Activated CD8-positive, alpha-beta memory T cell treated with anti-CD3 and anti-CD28 coated beads for 36 hours (primary cell): ENCODE results near the gene SLC9C2. TPM values are rescaled to one million over a fixed set of nuclear protein-coding genes. Genes with fewer than 3 reads are reported as not detected.
"Not testable (repeated sequence)": the region's sequence is repeated elsewhere in the genome, so short reads cannot be mapped to it uniquely, and the experiment has no call there.

Source experiments
- CTCF ChIA-PET: fragments of 350-600 bp; sonication (Branson Sonifier 250); formaldehyde crosslinking; loops from one replicate; lab custom pipeline; 2021; ENCODE audit warnings: antibody characterized with exemption; lab: Charles Lee
- POLR2A ChIA-PET: fragments of 350-600 bp; sonication (Branson Sonifier 250); formaldehyde crosslinking; loops from one replicate; lab custom pipeline; 2021; ENCODE audit warnings: antibody characterized with exemption; lab: Charles Lee
- total RNA-seq, 2 experiments: library from RNA; stranded (reverse); gene quantifications; one replicate each; pipeline ENCODE4 v1.2.3, GENCODE V29; 2021

Gene SLC9C2
- total RNA-seq, result not detected

- ChIA-PET CTCF (no interaction called here), POLR2A (no interaction called here)
Measured at GRCh38 chr1:173603056-173603591, at the start of gene SLC9C2. Gene SLC9C2 (minus strand): TSS chr1:173603072. CDS start chr1:173601776, 1,296 bp downstream.

- ChIA-PET CTCF (no interaction called here), POLR2A (no interaction called here)
Measured at GRCh38 chr1:173648880-173649605, 46.2 kb upstream of the SLC9C2 start.

- ChIA-PET CTCF (interaction anchor here (0.6 kb wide), 1 partner anchor 407 kb away, joined by 3 read pairs; no protein-coding TSS in a partner anchor), POLR2A (no interaction called here)
Measured at GRCh38 chr1:173646656-173647055, 43.8 kb upstream of the SLC9C2 start.

GRCh38 chr1:173642450-173643139, 39.7 kb upstream of the SLC9C2 start:
- CTCF ChIA-PET, result interaction anchor here (0.7 kb wide), 1 partner anchor 308 kb away, joined by 3 read pairs; no protein-coding TSS in a partner anchor
- POLR2A ChIA-PET, result not testable (repeated sequence)

- CTCF ChIA-PET, result no interaction called here
- POLR2A ChIA-PET, result no interaction called here
Measured at GRCh38 chr1:173639102-173639501, 36.2 kb upstream of the SLC9C2 start.

GRCh38 chr1:173638043-173639021, 35.5 kb upstream of the SLC9C2 start:
- CTCF ChIA-PET, result no interaction called here
- POLR2A ChIA-PET, result no interaction called here

GRCh38 chr1:173637236-173638042, 34.6 kb upstream of the SLC9C2 start:
- CTCF ChIA-PET, POLR2A ChIA-PET: not testable (repeated sequence)

GRCh38 chr1:173635116-173635515, 32.2 kb upstream of the SLC9C2 start, which contains the start of gene TEX50:
Gene TEX50 (plus strand): TSS chr1:173635338. CDS start chr1:173635522, 184 bp downstream.
- POLR2A ChIA-PET, result no interaction called here

GRCh38 chr1:173628888-173629287, 26.0 kb upstream of the SLC9C2 start:
- POLR2A ChIA-PET, result no interaction called here
- CTCF ChIA-PET, result no interaction called here

More at GRCh38 chr1:173635116-173635515, 32.2 kb upstream of the SLC9C2 start, which contains the start of gene TEX50:
- CTCF ChIA-PET, result interaction anchor here (0.6 kb wide), 1 partner anchor 252 kb away, joined by 3 read pairs; no protein-coding TSS in a partner anchor

GRCh38 chr1:173627269-173627668, 24.4 kb upstream of the SLC9C2 start:
- ChIA-PET POLR2A (no interaction called here), CTCF (no interaction called here)

GRCh38 chr1:173616859-173617258, 14.0 kb upstream of the SLC9C2 start:
- CTCF ChIA-PET, result no interaction called here
- POLR2A ChIA-PET, result no interaction called here

GRCh38 chr1:173613086-173613485, 10.2 kb upstream of the SLC9C2 start:
- CTCF ChIA-PET, POLR2A ChIA-PET: not testable (repeated sequence)

GRCh38 chr1:173608503-173609216, 5.8 kb upstream of the SLC9C2 start:
- CTCF ChIA-PET, result no interaction called here
- POLR2A ChIA-PET, result no interaction called here

GRCh38 chr1:173601588-173601987, 1.3 kb downstream of the SLC9C2 start:
- ChIA-PET POLR2A (no interaction called here), CTCF (no interaction called here)

GRCh38 chr1:173596097-173596825, 6.6 kb downstream of the SLC9C2 start:
- POLR2A ChIA-PET, result no interaction called here
- CTCF ChIA-PET, result no interaction called here

GRCh38 chr1:173591138-173591537, 11.7 kb downstream of the SLC9C2 start:
- CTCF ChIA-PET, POLR2A ChIA-PET: not testable (repeated sequence)

- CTCF ChIA-PET, result no interaction called here
- POLR2A ChIA-PET, result no interaction called here
Measured at GRCh38 chr1:173590557-173590956, 12.3 kb downstream of the SLC9C2 start.
